ENCODE data around the gene HBP1.
"Not testable (repeated sequence)": the region's sequence is repeated elsewhere in the genome, so short reads cannot be mapped to it uniquely, and the experiment has no call there.

The HBP1 gene

GRCh38 chr7:107232568-107233090, 63.8 kb downstream of the HBP1 start:
- no peak for DNase-seq

- no peak for DNase-seq
Observed at GRCh38 chr7:107233174-107233573, 64.4 kb downstream of the HBP1 start.

GRCh38 chr7:107233981-107234380, 65.2 kb downstream of the HBP1 start:
- DNase-seq, result no peak

- DNase-seq, result no peak
Observed at GRCh38 chr7:107234436-107234835, 65.6 kb downstream of the HBP1 start.

GRCh38 chr7:107236862-107237261, 68.1 kb downstream of the HBP1 start:
- no peak for DNase-seq

GRCh38 chr7:107237451-107237850, 68.6 kb downstream of the HBP1 start:
- no peak for DNase-seq

GRCh38 chr7:107242267-107242666, 73.5 kb downstream of the HBP1 start:
- DNase-seq, result no peak

- DNase-seq, result no peak
Observed at GRCh38 chr7:107244613-107245012, 75.8 kb downstream of the HBP1 start.

- not testable (repeated sequence) for DNase-seq
Observed at GRCh38 chr7:107246836-107247235, 78.0 kb downstream of the HBP1 start.

- DNase-seq, result no peak
Observed at GRCh38 chr7:107248551-107249316, 79.9 kb downstream of the HBP1 start.

- no peak for DNase-seq
Observed at GRCh38 chr7:107251963-107252362, 83.2 kb downstream of the HBP1 start.
